DMS53 (cell line): ENCODE results near the gene S100A4.
"Not testable (repeated sequence)": the region's sequence is repeated elsewhere in the genome, so short reads cannot be mapped to it uniquely, and the experiment has no call there.

Experiments used
- DNase-seq: peaks from one replicate; lab custom pipeline; 2025; lab: John Stamatoyannopoulos, UW

Gene S100A4

DNA sequence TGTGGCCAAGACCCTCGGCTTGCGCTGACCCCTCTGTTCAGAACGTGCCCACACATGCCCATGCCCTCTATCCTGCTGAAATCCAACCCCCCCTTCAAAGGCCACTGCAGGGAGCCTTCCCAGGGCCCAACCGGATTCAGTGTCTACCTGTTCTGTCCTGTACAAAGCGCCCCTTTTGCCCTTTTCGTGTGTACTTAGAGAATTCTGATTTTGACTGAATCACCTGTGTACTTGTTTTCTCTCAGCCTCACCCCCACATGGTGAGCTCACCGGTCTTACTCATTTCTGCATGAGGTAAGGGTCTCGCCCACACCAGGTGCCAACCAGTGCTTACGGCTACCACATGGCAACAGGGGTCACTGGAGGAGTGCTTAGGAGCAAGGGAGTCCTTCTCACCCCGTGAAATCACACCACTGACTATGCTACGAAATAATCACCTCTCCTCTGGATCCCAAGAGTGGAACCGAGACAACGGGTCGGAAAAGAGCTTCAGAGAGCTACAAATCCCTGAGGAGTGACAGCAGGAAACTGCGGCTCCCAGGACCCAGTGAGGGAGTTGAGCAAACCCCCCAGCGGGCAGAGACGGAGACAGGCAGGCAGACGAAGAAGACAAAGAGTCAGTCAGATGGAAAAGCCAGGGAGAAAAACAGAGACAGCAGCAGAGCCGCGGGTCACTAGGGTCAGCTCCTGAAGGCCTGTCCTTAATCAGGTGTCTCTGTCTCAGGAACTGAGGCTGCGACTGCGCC lies 22.2 kb upstream of the S100A4 start:
- peak; percentile 87 for DNase-seq

DNA sequence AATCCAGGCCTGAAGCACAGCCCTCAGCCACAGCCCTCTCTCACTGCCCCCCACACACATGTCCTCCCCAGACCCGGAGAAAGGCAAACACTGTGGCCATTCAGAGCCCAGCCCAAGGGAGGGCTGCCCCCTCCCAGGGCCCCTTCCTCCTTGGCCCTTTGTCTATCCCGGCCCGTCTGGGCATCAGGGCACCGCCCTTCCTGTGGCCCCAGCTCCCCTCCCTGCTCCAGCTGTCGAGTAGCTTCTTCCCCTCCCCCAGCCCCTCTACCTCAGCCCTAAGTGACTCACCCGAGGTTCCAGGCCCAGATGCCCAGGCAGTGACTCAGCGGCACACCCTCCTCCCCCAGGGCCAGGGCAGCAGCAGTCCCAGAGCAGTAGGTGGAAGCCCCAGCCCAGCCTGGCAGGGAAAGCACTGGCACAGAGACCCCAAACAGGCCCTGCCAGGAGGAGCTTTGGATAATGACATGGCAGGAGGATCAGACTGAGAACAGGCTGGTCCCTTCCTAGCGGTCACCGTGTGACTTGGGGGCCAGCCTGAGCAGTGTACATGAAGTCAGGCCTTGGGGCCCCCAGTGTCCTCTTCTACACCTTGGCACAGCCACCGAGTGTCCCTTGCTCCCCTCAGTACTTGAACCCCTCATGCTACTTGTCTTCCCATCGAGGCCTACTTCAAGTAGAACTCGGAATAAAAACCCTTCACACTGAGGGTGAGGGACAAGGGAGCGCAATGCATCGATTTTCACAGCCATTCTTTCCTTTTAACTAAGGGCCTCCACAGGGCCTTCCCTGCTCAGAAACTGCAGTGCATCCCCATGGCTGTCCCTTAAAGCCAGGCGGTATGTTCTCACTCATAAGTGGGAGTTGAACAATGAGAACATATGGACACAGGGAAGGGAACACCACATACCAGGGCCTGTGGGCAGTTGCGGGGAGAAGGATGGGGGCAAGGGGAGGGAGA lies 21.1 kb upstream of the S100A4 start:
- peak; percentile 99 for DNase-seq

DNA sequence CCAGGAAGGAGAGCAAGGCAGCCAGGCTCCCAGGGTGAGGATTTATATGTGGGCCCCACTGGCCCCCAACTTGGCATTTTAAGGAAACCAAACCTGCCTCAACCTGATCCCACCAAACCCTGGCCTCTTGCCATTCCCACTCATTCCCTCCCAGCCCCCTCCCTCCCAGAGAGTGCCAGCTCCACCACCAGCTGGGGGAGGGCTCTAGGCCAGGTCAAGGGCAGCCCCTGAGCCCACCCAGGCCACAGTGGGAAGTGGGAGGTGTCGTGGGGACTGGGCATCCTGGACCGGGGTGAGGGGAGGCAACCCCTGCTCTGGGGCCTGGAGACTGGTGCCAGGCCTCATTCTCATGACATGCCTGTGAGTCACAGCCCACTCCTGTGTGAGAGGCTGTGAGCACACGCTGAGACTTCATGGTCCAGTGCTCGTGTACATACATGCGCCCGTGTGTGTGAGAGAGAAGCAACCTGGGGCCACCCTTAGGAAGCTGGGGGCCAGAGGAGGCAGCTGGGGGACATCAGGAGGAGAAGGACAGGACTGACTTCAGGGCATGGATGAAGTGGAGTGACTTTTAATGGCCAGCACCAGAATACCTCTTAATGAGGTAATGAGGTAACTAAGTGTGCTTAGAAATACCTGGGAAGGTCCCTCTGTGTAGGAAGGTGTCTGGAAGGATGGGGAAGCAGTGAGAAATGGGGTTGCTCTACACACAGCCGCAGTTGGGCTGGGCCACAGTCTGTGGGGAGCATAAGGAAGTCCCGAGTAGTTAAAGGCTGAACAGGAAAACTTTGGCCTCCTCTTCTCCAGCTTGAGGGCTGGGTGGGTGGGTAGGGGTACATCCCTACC lies 20.1 kb upstream of the S100A4 start, which contains the start of gene S100A2:
TSS of gene S100A2 (minus strand) at position 316 of the 846 bp plus-strand sequence. CDS start 1,967 bp downstream, outside the sequence.
- peak; percentile 98 for DNase-seq

DNA sequence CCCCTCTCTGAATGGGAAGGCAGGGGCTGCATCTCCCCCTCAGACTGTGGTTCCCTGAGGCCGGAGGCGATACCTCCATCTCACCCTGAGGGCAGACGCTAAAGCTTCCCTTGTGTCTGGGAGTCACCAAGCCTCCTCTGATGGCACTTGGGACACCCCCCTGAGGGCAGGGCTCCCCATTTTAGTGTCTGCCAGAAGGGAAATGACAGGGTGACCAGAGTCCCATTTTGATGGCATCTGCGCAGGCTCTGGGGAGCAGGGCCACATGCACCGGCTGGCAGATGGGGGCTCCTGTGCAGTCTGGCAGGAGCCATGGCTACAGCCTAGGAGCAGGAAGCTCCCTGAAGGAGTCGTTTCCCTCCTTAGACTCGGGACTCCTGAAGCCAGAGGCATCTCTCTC lies 18.4 kb upstream of the S100A4 start:
- DNase-seq = no peak

DNA sequence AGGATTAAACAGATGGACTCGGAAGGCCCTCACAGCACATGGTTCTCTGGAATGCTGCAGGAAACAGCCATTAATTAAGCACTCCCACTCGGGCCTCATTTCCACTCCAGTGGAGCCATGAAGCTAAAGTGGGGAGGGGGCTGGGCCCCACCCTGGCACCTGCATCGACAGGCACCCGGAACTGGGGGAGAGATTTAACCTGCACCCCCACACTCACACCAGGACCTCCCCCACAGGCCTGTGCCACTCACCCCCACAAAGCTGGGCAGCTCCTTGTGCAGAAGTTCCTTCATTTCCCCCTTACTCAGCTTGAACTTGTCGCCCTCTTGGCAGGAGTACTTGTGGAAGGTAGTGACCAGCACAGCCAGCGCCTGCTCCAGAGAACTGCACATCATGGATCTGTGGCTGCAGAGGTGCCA lies 17.9 kb upstream of the S100A4 start:
- no peak for DNase-seq

DNA sequence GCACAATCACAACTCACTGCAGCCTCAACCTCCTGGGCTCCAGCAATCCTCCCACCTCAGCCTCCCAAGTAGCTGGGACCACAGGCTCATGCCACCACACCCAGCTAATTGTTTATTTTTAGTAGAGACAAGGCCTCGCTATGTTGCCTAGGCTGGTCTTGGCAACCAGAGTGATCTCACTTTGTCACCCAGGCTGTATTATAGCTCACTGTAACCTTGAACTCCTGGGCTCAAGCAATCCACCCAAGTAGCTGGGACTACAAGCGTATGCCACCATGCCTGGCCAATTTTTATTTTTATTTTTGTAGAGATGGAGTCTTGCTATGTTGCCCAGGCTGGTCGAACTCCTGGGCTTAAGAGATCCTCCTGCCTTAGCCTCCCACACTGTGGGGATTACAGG lies 16.4 kb upstream of the S100A4 start:
- DNase-seq = not testable (repeated sequence)

DNA sequence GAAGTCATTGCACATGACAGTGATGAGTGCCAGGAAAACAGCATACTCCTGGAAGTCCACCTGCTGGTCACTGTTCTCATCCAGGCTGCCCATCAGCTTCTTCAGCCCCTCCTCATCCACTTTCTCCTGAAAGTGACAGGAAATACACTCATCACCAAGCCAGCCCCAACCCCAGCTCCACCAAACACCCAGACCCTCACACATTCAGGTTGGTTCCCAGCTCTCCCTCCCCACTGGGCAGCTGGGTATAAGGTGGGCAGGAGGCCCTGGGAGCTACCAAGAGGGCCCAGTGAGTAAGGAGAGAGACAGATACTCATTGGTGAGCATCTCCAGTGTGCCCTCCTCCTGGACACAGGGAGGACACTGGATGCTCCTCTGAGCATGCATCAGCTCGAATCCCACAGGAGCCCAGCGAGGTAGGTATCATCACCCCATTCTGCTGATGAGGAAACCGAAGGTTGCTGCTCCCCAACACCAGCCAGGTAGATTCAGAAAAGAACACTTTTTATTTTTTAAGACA lies 15.9 kb upstream of the S100A4 start:
- no peak for DNase-seq

DNA sequence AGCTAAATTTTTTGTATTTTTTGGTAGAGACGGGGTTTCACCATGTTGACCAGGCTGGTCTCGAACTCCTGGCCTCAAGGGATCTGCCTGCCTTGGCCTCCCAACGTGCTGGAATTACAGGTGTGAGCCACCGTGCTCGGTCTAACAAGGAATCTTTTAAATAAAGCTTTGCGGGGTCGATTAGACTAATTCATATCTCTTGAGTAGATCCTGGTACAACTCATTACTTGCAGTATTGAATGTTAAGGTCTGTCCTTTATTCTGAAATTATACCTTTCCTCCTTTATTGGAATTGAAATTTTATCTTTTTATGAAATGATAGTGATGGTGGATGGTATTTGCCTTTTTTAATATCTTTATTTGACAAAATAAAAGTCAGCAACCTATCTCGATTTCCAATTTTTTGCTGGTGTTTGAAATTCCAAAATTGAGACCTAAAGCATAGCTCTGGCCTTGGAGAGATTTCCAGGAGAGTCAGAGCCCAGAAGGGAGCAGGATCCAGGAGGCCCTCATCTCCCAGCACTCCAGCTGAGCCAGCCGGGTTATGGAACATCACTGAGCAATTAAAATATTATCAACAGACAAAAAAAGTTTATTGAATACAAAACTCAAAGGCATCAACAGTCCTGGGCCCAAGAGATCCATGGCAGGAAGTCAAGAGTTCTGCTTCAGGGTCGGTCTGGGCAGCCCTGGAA lies 15.3 kb upstream of the S100A4 start:
- no peak for DNase-seq

DNA sequence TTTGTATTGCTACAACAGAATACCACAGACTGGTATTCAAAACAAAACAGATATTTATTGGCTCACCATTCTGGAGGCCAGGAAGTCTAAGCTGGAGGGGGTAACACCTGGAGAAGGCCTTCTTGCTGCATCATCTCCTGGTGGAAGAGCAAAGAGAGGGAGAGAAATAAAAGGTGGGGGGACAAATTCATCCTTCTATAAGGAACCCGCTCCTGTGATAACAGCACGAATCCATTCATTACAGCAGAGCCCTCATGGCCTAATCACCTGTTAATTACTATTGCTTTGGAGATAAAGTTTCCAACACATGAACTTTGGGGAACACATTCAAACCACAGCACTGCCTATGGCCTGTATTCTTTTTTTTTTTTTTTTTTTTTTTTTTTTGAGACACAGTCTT lies 14.6 kb upstream of the S100A4 start:
- no peak for DNase-seq

DNA sequence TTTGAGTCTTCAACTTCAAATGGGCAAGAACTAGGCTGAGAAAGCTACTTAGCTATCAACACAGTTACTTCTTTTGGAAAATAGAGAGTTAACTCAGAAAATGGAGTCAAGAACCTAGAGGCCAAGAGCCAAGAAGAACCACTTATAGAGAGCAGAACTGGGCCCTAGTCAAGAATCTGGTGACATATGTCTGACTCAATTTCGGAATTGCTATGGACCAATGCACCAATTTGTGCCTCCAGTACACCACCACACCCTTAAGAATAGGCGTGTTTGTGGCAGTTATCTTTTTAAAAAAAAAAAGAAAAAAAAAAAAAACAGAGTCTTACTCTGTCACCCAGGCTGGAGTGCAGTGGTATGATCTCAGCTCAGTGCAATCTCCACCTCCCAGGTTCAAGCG lies 12.3 kb upstream of the S100A4 start:
- DNase-seq = no peak

DNA sequence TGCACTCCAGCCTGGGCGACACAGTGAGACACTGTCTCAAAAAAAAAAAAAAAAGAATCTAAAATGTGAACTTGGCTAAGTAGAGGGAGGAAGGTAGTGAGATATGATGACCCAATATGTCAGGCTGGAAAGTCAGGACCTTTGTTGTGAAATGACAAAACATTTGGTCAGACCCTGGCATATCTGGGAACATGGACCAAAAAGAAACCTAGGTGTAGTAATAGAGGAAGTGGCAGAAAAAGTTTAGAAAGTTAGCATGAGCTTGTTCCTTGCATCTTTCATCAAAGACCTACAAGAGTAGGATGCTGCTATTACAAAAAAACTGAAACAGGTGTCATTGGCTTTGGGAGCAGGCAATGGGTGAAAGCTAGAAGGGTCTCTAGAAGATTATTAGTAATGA lies 10.7 kb upstream of the S100A4 start:
- DNase-seq = no peak

DNA sequence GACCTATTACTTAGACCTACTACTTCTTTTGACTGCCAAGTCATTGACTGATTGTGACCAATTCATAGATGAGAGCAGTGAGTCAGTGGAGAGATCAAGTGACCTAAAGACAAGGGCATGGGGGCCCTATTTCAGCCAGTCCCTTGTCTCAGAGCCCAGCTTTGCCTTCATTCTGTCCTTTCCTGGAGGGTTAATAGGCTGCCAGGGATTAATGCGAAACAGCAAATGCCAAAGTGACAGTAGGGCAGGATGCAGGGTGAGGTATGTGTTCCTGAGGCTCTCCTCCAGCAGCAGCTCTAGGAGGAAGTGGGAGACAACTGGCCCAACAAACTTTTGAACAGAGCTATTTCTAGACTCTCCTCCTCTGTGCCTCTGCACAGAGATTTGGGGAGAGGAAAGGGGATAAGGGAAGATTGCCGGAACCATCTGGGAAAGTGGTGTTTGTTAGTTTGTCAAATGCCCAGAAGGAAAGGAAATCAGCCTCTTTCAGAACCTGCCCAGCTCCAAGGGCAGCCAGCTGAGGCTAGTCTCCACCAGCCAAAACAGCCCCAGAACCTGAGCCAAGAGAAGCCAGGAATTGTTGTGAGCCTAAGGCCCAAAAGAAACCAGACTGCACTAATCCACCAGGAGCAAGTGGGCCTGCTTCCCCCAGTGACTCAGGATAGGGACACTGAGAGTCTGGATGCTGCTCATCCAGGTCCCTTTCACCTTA lies 8.4 kb upstream of the S100A4 start:
- DNase-seq = no peak

DNA sequence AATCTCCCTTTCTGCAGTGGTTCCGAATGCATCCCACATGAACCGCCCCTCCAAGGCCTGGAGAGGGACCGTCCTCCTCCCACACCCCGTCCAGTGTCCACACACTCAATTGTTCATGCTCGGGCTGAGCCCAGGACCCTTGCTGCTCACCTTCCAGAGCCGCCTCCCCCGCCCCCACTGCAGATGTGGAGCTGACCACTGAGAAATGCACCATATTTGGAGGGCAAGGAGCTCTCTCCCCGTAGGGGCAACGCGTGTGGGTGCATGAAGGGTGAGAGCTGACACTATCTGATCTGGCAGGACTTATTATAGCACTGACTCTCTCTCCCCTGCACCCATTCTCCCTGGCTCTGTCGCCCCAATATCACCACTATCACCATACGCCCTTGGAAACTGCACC lies 7.5 kb upstream of the S100A4 start:
- no peak for DNase-seq

DNA sequence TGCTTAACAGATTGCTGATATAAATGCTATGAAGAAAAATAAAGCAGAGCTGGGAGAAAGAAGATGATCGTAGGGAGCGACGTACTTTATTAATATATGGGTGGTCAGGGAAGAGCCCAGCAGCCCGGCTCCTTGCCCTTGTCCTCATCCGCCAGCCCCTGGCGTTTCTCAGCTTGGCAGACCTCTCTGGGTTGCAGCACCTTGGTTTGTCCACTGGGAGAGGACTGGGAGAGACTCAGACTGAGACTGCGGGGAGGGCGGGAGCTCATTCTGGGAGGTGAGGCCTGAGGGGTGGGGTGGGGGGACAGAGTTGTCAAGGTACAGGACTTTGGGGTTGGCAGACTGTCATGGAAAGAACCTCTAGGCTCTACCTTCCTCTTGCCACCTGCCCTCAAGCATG lies 6.7 kb upstream of the S100A4 start:
- DNase-seq = peak; percentile 12

DNA sequence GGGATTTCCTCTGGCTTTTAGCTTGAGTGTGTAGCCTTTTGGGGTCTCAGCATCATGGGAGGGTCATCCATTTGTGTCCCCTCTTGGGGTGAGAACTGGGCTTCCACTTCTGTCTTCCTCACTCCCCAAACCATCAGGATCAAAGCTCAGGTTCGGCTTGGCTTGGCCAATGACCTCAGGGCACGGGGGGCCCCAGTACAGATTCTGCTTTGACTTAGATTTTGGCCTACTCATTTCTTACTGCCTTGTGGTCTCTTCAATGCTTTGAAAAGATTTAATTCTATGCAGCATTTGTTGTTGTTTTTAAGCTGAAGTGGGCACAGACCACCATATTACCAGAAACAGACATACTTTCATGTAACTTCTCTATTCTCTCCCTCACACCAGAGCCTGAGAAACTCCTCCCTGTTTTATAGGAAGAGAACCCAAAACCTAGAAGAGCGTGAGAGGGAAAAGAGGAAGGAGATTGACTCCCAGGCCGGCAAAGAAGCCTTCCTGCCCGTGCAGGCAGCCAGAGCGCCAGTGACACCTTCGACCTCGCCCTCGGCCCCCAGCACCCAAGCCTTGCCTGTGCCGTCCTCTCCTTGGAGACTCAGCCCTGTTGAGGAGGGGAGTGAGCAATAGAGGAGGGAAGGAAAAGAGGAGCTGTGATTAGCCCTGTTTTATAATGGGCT lies 5.4 kb upstream of the S100A4 start:
- no peak for DNase-seq

DNA sequence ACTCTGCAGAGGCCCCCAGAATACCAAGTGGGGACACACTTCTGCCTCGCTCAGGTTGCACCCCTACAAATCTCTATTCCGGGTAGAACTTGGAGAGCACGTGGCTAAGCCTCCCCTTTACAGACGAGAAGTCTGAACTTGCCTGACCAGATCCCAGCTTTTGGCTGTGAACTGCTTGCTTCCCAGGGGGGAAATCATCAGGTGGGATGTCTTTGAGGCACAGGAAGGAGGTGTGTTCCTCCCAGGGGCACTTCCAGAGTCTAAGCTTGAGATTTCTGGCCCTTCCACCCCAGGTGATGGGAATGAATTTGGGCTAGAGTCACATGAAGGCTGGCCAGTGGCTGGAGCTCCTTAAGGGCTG lies 4.8 kb upstream of the S100A4 start:
- no peak for DNase-seq

DNA sequence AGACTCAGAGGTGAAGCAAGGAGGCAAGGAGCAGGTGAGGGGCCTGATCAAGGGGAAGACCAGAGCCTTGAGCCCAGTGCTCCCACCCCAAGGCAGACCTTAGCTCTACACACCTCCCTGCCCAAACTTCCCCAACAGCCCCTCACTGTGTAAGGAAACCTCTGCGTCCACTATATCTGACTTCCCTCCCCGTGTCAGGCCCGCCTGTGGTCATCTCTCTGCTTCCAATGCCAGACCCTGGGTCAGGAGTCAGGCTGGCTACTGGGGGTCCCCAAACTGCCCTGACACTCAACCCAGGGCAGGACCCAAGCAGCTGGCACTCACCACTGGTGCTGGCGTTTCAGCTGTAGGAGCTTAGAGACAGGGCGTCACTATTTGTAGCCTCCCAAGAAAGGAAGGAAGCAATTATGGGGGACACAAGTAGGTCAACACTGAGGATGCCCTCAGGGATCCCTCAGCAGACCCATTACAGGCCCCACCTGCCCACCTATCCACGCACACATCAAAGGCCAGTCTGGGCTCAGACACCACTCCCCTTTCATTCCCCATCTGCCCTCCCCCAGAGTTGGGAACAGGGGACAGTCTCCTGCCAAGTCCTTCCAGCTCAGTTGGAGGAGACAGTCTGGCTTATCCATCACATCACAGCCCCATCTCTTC lies 4.3 kb upstream of the S100A4 start:
- DNase-seq = no peak

DNA sequence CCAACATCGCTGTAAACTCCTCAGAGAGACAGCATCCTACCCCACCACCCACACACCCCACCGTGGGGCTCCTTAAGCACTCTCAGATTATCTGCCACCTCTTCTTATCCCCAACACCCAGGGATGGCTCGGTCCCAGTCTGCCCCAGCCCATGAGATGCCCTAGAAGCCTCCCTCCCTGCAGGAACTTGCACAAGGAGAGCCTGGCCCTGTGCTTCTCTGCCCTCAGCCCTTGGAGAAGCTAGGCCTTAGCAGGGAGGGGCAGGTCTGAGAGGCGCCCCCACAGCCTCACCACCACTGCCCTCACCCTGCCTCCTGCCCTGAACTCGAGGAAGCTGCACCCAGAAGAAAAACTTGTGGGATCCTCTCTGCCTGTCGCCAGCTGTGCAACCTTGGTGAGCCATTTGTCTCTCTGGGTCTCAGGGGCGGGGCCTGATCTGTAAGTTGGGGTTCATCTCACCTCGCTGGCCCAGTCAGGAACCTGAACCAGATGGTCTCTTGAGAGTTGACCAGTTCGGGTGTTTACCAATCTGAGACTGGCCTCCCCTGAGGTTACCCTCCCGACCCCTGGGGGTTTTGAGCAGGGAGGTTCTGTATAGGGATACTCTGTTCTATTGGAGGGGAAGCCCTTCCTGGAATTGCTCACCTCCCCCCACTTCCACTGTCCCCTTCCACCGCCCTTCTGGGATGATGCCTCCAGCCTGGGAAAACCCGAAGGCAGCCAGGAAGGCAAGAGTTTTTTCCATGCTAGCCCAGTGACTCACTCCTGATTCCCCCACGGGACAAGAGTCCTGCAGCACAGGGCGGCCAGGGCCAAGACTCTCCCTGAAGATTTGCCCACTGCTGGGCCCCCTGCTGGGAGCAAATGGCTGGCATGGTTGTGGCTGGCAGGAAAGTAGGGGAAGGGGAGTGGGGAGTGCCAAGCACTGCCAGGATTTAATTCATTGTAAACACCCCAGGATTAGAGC lies 3.4 kb upstream of the S100A4 start, which contains the start of gene S100A3:
TSS of gene S100A3 (minus strand) at position 537 of the 967 bp plus-strand sequence. CDS start 773 bp downstream, outside the sequence.
- peak; percentile 19 for DNase-seq
